ENCODE results near the gene GORAB.

DNA sequence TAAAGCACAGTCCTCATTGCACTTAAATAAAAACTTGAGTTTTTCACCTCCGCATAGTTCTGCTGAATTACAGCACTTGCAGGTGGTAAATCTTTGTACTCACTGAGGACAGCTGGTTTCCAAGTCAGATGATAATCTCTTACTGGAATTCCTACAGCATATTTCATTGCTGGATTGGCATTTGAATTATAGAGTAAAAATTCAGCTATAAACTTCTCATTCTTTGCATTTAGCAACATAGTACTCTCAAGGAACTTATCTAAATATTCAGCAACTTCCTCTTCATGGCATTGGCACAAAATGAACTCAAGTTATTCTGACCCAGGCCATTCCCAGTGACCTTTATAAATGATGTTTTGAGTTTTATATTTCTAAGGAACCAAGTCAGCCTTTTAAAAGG lies 23.4 kb downstream of the GORAB start:
- TF ChIP-seq POLR2AphosphoS5 (IDR thresholded peaks at IDR 0.05) (no peak), POLR2A (IDR thresholded peaks at IDR 0.05) (no peak)
- TF ChIP-seq, protein P1, sequence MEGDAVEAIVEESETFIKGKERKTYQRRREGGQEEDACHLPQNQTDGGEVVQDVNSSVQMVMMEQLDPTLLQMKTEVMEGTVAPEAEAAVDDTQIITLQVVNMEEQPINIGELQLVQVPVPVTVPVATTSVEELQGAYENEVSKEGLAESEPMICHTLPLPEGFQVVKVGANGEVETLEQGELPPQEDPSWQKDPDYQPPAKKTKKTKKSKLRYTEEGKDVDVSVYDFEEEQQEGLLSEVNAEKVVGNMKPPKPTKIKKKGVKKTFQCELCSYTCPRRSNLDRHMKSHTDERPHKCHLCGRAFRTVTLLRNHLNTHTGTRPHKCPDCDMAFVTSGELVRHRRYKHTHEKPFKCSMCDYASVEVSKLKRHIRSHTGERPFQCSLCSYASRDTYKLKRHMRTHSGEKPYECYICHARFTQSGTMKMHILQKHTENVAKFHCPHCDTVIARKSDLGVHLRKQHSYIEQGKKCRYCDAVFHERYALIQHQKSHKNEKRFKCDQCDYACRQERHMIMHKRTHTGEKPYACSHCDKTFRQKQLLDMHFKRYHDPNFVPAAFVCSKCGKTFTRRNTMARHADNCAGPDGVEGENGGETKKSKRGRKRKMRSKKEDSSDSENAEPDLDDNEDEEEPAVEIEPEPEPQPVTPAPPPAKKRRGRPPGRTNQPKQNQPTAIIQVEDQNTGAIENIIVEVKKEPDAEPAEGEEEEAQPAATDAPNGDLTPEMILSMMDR (IDR thresholded peaks at IDR 0.05) = no peak
